ENCODE data around the gene NGRN.
A peak's percentile ranks its signal among the peaks of the same experiment; 100 is the strongest.

Gene NGRN, protein sequence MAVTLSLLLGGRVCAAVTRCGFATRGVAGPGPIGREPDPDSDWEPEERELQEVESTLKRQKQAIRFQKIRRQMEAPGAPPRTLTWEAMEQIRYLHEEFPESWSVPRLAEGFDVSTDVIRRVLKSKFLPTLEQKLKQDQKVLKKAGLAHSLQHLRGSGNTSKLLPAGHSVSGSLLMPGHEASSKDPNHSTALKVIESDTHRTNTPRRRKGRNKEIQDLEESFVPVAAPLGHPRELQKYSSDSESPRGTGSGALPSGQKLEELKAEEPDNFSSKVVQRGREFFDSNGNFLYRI

DNA sequence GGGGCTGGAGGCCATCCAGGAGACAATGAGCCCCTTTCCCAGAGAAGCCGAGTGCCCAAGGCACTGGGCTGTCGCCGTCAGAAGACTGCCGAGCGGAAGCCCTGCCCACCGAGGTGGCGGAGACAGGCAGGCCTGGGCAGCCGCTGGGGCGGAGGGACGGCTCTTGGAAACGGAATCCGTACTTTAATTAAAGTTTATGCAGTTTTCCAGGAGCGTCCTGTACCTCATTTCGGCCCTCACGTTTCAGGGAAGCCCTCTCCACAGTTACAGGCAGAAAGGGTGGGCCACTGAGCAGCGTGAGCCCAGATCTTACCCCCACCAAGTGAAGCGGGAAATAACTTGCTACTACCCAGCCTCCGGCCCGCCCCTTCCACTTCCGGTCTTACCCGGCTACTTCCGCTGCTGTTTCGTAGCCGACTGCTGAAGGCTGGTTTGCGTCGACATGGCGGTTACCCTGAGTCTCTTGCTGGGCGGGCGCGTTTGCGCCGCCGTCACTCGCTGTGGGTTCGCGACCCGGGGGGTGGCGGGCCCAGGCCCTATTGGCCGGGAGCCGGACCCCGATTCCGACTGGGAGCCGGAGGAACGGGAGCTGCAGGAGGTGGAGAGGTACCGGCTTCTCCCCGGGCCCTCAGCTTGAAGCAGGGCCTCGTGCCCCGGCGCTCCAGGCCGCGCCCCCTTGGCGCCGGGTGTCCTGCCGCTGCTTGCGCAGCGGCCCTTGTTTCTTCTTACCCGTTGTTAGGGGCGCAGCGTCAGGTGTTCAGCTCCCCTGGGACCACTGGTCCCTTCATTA, at the start of gene NGRN:
Gene NGRN (plus strand): TSS at position 402 of the 790 bp plus-strand sequence. CDS start 41 bp downstream, at position 443.
- DNase-seq = peak; percentile 85

DNA sequence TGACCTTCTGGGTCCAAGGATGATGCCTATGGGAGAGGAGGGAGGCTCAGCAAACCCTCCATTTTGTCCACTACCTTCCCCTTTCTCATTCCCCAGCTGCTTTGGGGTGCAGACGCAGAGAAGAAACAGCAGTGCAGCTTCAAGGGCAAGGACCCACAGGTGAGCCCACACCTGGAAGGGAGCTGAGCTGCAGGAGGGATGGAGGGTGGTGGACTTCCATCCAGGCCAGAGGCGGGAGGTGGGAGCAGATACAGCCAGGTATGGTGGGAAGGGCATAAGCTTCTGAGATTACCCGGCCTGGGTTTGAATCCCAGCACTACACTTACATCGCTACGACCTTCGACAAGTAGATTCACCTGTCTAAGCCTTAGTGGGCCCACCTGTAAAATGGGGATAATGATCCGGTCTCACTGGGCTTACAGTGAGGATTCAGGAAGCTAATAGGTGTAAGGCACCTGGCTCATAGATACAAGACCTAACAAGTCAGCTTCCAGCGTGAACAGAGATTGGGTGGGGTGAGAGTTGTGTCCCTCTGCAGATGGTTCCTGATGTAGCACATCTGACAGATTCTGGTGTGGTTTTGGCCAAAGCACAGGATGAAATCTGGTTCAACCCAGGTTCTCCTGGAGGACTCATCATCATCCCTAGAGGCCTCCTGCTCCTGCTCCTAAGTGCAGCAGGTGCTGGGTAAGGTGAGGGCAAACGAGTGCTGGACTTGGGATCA, 47.6 kb upstream of the NGRN start:
- DNase-seq = no peak

- DNase-seq = no peak
Measured at GRCh38 chr15:90219421-90220141, 45.9 kb upstream of the NGRN start.

DNA sequence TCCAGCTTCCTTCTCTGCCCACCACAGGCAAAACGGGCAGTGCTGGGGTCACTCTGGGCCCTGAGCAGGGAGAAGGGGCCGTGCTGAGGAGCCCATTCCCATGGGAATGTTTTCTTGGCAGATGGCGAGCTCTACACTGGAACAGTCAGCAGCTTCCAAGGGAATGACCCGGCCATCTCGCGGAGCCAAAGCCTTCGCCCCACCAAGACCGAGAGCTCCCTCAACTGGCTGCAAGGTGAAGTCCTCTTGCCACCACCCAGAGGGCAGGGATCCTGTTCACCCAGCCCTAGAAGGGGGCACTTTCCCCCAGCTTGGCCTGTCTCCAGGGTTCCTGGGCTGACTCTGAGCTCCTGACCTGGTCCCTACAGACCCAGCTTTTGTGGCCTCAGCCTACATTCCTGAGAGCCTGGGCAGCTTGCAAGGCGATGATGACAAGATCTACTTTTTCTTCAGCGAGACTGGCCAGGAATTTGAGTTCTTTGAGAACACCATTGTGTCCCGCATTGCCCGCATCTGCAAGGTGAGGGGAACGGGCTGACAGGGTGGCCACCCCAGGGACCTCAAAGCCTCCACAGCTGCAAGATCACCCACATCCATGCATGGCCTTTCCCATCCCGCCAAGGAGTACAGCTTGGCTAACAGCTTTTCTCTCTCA, 44.1 kb upstream of the NGRN start:
- DNase-seq = peak; percentile 36

GRCh38 chr15:90222547-90222946, 42.9 kb upstream of the NGRN start:
- no peak for DNase-seq

GRCh38 chr15:90223441-90224165, 41.9 kb upstream of the NGRN start:
- no peak for DNase-seq

DNA sequence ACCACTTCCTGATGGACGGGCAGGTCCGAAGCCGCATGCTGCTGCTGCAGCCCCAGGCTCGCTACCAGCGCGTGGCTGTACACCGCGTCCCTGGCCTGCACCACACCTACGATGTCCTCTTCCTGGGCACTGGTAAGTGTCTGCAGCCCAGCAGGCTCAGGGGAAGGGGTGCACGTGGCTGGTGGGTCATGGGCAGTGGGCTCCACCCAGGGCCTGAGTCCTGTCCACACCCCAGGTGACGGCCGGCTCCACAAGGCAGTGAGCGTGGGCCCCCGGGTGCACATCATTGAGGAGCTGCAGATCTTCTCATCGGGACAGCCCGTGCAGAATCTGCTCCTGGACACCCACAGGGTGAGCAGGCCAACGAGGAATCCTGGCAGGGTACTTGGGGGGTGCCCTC, 40.4 kb upstream of the NGRN start:
- no peak for DNase-seq

DNA sequence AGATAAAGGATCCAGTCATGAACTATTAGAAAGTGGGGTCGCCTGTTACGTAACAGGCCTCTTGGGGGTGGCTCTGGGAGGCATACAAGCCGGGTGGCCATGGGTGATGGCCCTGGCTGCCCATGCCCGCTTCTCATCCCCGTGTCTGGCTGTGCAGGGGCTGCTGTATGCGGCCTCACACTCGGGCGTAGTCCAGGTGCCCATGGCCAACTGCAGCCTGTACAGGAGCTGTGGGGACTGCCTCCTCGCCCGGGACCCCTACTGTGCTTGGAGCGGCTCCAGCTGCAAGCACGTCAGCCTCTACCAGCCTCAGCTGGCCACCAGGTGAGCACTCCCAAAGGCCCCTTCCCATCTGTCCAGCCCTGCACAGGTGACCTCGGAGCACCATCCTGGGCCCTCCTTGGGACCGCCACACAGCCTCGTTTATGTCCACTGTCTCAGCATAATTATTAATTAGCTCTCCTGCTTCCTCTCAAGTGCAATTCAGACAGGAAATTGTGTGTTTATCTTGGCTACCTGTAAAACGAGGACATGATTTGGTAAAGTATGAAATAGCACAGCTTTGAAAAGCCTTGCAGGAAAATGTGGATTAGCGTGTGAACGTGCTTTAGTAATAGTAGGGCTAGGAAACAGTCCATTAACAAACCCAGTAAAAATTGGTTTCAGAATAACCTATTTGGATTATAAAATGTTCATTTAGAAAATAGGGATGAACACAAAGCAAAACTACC, 39.8 kb upstream of the NGRN start:
- no peak for DNase-seq

DNA sequence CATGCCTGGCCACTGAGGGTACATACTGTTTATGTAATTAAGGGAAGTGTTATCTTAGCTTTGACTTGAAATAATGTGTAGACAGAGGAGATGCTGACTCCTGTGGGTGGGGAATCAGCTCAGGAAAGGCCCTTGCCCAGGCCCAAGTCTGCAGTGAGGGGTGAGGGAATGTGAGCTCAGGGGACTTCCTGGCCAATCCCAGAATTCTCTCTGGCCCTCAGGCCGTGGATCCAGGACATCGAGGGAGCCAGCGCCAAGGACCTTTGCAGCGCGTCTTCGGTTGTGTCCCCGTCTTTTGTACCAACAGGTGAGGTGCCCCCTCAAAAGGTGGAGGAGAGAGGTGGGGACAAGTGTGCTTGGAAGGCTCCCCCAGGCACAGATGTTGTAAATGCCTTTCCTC, 38.1 kb upstream of the NGRN start:
- DNase-seq = no peak

DNA sequence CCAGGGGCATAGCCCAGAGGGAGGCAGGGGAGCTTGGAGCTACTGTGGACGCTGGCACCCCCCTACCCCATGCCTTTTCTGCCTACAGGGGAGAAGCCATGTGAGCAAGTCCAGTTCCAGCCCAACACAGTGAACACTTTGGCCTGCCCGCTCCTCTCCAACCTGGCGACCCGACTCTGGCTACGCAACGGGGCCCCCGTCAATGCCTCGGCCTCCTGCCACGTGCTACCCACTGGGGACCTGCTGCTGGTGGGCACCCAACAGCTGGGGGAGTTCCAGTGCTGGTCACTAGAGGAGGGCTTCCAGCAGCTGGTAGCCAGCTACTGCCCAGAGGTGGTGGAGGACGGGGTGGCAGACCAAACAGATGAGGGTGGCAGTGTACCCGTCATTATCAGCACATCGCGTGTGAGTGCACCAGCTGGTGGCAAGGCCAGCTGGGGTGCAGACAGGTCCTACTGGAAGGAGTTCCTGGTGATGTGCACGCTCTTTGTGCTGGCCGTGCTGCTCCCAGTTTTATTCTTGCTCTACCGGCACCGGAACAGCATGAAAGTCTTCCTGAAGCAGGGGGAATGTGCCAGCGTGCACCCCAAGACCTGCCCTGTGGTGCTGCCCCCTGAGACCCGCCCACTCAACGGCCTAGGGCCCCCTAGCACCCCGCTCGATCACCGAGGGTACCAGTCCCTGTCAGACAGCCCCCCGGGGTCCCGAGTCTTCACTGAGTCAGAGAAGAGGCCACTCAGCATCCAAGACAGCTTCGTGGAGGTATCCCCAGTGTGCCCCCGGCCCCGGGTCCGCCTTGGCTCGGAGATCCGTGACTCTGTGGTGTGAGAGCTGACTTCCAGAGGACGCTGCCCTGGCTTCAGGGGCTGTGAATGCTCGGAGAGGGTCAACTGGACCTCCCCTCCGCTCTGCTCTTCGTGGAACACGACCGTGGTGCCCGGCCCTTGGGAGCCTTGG, 37.4 kb upstream of the NGRN start:
- DNase-seq = no peak

GRCh38 chr15:90228960-90229359, 36.5 kb upstream of the NGRN start:
- no peak for DNase-seq

DNA sequence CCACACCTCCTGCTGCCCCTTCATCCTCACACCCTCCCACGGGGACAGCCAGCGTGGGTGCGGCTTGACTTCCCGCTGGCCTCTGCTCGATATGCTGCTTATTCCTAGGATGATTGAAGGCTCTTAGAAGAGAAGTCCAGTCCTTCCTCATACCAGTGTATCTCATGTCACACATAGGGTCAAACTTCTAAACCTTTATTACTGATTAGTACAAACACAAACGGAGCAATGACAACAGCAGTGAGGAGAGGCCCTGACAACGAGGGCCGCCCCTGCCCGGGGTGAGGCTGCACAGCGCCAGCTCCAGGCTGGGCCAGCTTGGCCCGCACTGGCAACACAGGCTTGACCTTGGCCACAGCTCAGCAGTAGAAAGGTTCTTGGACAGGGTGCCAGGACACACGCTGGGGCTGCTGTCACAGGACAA, 35.4 kb upstream of the NGRN start:
- no peak for DNase-seq

- DNase-seq = no peak
Measured at GRCh38 chr15:90230610-90231009, 34.9 kb upstream of the NGRN start.

GRCh38 chr15:90231028-90232017, 34.1 kb upstream of the NGRN start:
- no peak for DNase-seq

DNA sequence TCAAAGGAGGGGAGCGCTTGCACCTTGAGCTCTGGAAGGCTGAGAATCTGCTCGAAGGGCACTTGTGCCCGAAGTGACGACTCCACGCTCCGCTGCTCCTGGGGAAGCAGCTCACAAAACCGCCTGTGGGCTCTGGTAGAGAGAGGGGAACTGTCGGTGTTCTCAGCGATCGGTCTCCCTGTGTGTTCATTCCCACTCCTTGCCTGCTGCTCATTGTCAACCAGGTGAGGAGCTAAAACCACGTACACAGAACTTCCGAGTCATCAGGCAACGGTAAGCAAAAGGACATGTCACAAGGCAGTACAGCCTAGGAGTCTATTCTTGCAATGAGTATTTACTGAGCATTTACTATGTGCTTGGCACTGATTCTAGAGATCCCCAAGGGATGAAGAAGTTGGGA, 33.3 kb upstream of the NGRN start:
- DNase-seq = no peak

DNA sequence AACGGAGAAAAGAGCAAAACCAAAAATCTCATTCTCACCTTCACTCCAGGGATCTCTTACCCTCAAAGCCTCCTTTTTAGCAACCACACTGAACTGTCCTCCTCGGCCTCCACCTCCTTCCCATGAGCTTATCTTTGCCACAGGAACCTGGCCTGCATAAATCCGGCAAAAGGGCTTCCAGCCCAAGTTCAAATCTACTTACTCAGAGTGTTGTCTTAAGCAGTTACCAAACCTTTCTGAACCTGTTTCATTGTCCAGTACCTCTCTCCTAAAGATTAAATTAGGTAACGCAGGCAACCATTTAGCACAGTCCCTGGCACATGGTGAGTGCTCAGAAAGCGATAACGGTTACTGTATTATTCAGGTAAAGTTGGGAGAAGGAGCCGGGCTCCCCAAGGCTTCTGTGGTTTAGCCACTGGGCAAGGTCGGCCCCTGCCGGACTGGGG, 32.5 kb upstream of the NGRN start:
- no peak for DNase-seq

GRCh38 chr15:90233387-90234095, 31.9 kb upstream of the NGRN start, which contains the start of gene CIB1:
Gene CIB1 (minus strand): TSS chr15:90233941. CDS start chr15:90233885, 56 bp downstream.
- DNase-seq = no peak
